ENCODE results near the gene RXFP4. TPM values are rescaled to one million over a fixed set of nuclear protein-coding genes. Genes with fewer than 3 reads are reported as not detected.

The RXFP4 gene
- total RNA-seq, 1 donor from 2014 or later: not detected

- no peak for DNase-seq (ENCODE audit: low read depth)
- FAIRE-seq: no peak
- TF ChIP-seq CTCF (IDR thresholded peaks at IDR 0.05; ENCODE audit: insufficient read depth, low read length, severe bottlenecking): no peak
- H3K27me3 ChIP-seq (ENCODE audit: control insufficient read depth, insufficient read depth, low read length): no peaks in the 10 kb centered on the region
- peaks cover 15% of the 10 kb centered on the region for H3K36me3 ChIP-seq (ENCODE audit: control insufficient read depth, insufficient read depth, low read length)
- H3K4me3 ChIP-seq (ENCODE audit: low read depth, low read length): no peak overlapping the region
Observed at GRCh38 chr1:155898888-155899287, 42.5 kb upstream of the RXFP4 start.

DNA sequence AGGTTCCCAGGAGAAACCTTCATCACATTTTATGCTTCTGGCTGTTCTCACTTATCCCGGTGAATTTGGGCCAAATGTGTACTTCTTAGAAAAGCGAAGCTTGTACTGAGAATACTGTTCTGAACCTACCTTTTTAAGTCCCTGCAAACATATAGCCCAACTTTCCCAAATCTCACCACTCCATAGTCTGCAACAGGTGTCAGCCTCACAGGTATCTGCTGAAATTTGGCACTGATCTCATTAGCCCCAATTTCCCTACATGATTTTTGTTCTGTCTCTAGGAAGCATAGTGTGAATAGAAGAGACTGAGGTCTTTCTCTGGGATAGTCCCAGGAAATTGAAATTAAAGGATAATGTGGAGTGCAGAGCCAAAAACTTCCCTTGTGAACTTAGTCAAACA is 41.8 kb upstream of the RXFP4 start:
- TF ChIP-seq CTCF (IDR thresholded peaks at IDR 0.05; ENCODE audit: insufficient read depth, low read length, severe bottlenecking): no peak
- FAIRE-seq: no peak
- DNase-seq (ENCODE audit: low read depth): no peak
- Histone ChIP-seq H3K27me3 (ENCODE audit: control insufficient read depth, insufficient read depth, low read length) (no peaks in the 10 kb centered on the region), H3K36me3 (ENCODE audit: control insufficient read depth, insufficient read depth, low read length) (peaks cover 21% of the 10 kb centered on the region), H3K4me3 (ENCODE audit: low read depth, low read length) (no peak overlapping the region)

DNA sequence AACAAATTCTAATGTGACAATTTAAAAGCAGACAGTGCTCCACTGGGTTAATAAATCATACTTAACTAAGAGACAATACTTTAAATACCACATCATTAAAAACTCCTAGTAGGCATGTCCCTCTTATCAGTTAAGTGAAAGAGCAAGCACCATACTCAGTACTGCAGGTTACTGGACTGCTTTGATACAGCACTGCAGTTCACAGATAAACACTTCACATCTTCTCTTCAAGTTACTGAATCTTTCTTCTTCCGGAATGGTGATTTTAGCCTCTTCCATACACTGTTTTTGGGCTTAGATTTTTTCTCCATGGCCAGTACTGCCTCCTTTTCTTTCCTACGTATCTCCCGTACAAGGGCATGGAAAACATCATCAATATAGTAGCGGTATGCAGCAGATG is 41.3 kb upstream of the RXFP4 start:
- FAIRE-seq (no peak), DNase-seq (ENCODE audit: low read depth) (no peak)
- Histone ChIP-seq H3K27me3 (ENCODE audit: control insufficient read depth, insufficient read depth, low read length) (no peaks in the 10 kb centered on the region), H3K36me3 (ENCODE audit: control insufficient read depth, insufficient read depth, low read length) (peaks cover 24% of the 10 kb centered on the region), H3K4me3 (ENCODE audit: low read depth, low read length) (no peak overlapping the region)
- no peak for TF ChIP-seq CTCF (IDR thresholded peaks at IDR 0.05; ENCODE audit: insufficient read depth, low read length, severe bottlenecking)

DNA sequence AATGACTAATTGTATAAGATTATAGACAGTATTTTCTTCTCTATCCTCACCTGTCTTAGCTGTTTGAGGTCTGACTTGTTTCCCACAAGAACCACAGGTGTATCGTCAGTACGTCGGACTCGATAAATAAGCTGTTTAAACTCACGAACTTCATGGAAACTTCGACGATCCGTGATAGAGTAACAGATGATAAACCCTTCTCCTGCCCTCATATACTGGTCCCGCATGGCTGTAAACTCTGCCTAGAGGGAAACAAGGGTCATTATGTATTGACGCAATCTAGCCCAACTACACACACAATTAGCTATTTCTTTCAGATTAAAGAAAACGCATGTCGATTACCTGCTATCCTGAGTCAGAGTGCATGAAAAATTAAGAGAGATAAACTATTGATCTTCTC is 37.2 kb upstream of the RXFP4 start:
- H3K27me3 ChIP-seq (ENCODE audit: control insufficient read depth, insufficient read depth, low read length): no peaks in the 10 kb centered on the region
- DNase-seq (ENCODE audit: low read depth) (no peak), FAIRE-seq (no peak)
- no peak for TF ChIP-seq CTCF (IDR thresholded peaks at IDR 0.05; ENCODE audit: insufficient read depth, low read length, severe bottlenecking)
- no peak overlapping the region for H3K4me3 ChIP-seq (ENCODE audit: low read depth, low read length)
- H3K36me3 ChIP-seq (ENCODE audit: control insufficient read depth, insufficient read depth, low read length): peaks cover 33% of the 10 kb centered on the region

DNA sequence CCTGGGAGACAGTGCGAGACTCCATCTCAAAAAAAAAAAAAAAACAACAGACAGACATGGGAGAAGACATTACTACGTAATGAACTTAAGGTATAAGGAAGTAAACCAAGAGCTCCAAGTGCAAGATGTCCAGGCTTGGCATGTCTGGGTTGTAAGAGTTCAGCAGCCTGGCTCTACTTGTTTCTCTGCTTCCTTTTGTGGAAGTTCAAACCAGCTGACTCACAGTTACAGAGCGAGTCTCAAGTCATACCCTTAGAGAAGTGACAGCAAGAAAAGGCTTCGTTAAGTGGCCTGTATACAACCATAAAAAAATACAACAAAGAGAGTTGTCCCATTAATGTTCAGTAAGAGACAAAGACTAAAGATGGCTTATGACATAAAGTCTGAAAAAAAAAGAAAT is 31.5 kb upstream of the RXFP4 start:
- no peaks in the 10 kb centered on the region for H3K27me3 ChIP-seq (ENCODE audit: control insufficient read depth, insufficient read depth, low read length)
- TF ChIP-seq CTCF (IDR thresholded peaks at IDR 0.05; ENCODE audit: insufficient read depth, low read length, severe bottlenecking): no peak
- FAIRE-seq (no peak), DNase-seq (ENCODE audit: low read depth) (peak; percentile 88)
- H3K36me3 ChIP-seq (ENCODE audit: control insufficient read depth, insufficient read depth, low read length): peaks cover 16% of the 10 kb centered on the region
- H3K4me3 ChIP-seq (ENCODE audit: low read depth, low read length): peak overlapping the region; percentile 69

DNA sequence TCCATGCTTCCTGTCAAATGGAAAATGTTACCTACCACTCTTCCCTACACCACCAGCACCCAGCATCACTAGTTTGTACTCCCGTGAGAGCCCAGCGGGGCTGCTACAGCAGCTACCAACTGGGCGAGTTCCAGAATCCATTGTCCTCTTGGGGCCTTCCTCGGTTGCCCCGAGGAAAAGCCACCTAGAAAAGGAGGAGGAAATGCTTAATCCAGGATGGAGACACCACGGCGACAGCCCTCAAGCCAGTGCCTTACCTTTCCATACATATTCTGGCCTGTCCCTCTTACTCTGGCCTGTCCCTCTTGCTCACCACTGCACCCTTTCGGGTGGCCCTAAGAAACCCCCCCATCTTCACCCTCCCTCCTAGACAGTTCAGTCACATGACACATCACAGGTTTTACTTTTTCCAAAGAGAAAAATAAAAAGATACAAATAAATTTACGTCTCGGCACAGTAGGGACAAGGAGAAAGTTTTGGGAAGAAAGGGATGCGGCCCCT is 30.8 kb upstream of the RXFP4 start:
- no peak for TF ChIP-seq CTCF (IDR thresholded peaks at IDR 0.05; ENCODE audit: insufficient read depth, low read length, severe bottlenecking)
- FAIRE-seq: no peak
- DNase-seq (ENCODE audit: low read depth): peak; percentile 27
- H3K4me3 ChIP-seq (ENCODE audit: low read depth, low read length): peak overlapping the region; percentile 69
- no peaks in the 10 kb centered on the region for H3K27me3 ChIP-seq (ENCODE audit: control insufficient read depth, insufficient read depth, low read length)
- H3K36me3 ChIP-seq (ENCODE audit: control insufficient read depth, insufficient read depth, low read length): peaks cover 13% of the 10 kb centered on the region

All from bronchial epithelial cell (primary cell).